PFSK-1 (cell line): ENCODE results near the gene EEFSEC.

Source experiments
- FOXP2 ChIP-seq: optimal IDR thresholded peaks from 2 replicates; pipeline ENCODE3; 2011; ENCODE audit warnings: borderline replicate concordance, control low read depth, inconsistent platforms; ENCODE audit not compliant: insufficient read depth; ENCODE audit errors: extremely low read length, extremely low read depth
- POLR2AphosphoS5 ChIP-seq: IDR thresholded peaks from 2 replicates; pipeline ENCODE4 v1.6.1; 2012; ENCODE audit warnings: low read depth, mild to moderate bottlenecking, control low read depth, low read length, moderate library complexity
- REST ChIP-seq, 2 experiments: IDR thresholded peaks; 2 replicates each; pipeline versions ENCODE4 v1.6.1 to v1.8.0; 2011 to 2012; ENCODE audit warnings: low read depth in 2 of 2, low read length in 2 of 2, control low read depth in 1 of 2, inconsistent platforms in 1 of 2, mild to moderate bottlenecking in 1 of 2, moderate library complexity in 1 of 2; ENCODE audit not compliant: insufficient read depth in 1 of 2
- SIN3A ChIP-seq: IDR thresholded peaks from 2 replicates; pipeline ENCODE4 v1.6.1; 2012; ENCODE audit warnings: mild to moderate bottlenecking, low read length, moderate library complexity, borderline replicate concordance; ENCODE audit not compliant: insufficient read depth
- TAF1 ChIP-seq: IDR thresholded peaks from 2 replicates; pipeline ENCODE4 v1.6.1; 2012; ENCODE audit warnings: low read length, control low read depth, borderline replicate concordance; ENCODE audit not compliant: insufficient read depth

The EEFSEC gene

GRCh38 chr3:128404276-128405068, 251.2 kb downstream of the EEFSEC start:
- no peak for TF ChIP-seq TAF1
- no peak for TF ChIP-seq POLR2AphosphoS5
- no peak for TF ChIP-seq FOXP2
- TF ChIP-seq SIN3A: no peak
- TF ChIP-seq REST (IDR thresholded peaks at IDR 0.05; ENCODE audit: insufficient read depth in 1 of 2, low read depth in 2 of 2, low read length in 2 of 2): no peak

GRCh38 chr3:128405554-128406277, 252.4 kb downstream of the EEFSEC start:
- TF ChIP-seq REST (IDR thresholded peaks at IDR 0.05; ENCODE audit: insufficient read depth in 1 of 2, low read depth in 2 of 2, low read length in 2 of 2): no peak
- no peak for TF ChIP-seq FOXP2
- TF ChIP-seq SIN3A: no peak
- no peak for TF ChIP-seq TAF1
- TF ChIP-seq POLR2AphosphoS5: no peak

GRCh38 chr3:128407247-128407646, 254.0 kb downstream of the EEFSEC start:
- no peak for TF ChIP-seq FOXP2
- no peak for TF ChIP-seq POLR2AphosphoS5
- no peak for TF ChIP-seq TAF1
- no peak for TF ChIP-seq SIN3A
- no peak for TF ChIP-seq REST (IDR thresholded peaks at IDR 0.05; ENCODE audit: insufficient read depth in 1 of 2, low read depth in 2 of 2, low read length in 2 of 2)

GRCh38 chr3:128408012-128408692, 254.9 kb downstream of the EEFSEC start:
- TF ChIP-seq REST (IDR thresholded peaks at IDR 0.05; ENCODE audit: insufficient read depth in 1 of 2, low read depth in 2 of 2, low read length in 2 of 2): no peak
- no peak for TF ChIP-seq TAF1
- TF ChIP-seq SIN3A: no peak
- no peak for TF ChIP-seq POLR2AphosphoS5
- TF ChIP-seq FOXP2: no peak
